HT-29 (cell line): ENCODE measurements around the gene DCLK3. TPM values are rescaled to one million over a fixed set of nuclear protein-coding genes. Genes with fewer than 3 reads are reported as not detected.

Source experiments
- DNase-seq: peaks from one replicate; pipeline ENCODE4 v3.0.0-alpha.2; 2015; ENCODE audit warnings: low spot score
- total RNA-seq: library from RNA; depleted of rRNA; stranded (reverse); fragments of >200 nt; shearing (Covaris generic); gene quantifications from 2 replicates; pipeline ENCODE4 v1.2.3, GENCODE V29; 2014; rRNA removed

The DCLK3 gene
- total RNA-seq: not detected in 2 replicates

DNA sequence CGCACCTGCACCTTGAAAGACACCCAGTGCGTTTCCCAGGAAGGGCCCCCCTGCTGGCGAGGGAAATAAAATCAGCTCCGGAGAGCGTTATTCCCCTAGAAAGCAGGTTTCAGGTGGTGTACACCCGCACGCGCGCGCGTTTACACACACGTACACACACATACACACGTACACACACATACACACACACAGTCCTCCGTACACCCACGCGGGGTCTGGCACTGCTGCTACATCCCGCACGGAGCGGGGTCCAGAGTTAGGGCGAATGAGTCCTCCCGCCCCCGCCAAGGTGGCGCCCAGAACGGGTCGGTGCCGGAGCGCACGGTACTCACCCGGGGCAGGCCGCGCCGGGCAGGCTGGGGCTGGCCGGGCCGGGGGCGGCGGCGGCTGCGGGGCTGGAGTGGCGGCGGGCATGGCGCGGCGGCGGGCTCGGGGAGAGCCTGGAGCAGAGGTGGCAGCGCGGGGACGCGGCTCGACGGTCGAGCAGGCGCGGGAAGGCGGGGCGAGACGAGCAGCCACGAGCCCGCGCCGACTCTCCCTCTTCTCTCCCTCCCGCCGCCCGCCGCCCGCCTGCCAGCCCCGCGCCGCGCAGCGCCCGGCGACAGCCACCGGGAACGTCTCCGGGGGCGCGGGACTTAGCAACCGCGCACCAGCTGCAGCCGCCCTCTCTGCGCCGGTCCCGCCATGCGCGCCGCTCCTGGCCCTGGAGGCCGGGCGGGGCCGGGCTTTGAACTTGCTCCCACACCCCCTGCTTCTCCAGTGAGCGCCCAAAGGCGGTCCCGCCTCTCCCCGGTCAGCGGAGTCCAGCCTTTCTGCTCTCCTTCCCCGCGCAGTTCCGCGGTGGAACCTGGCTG is at the start of gene DCLK3:
TSS of gene DCLK3 (minus strand) at position 704 of the 854 bp plus-strand sequence. CDS start at position 414, 290 bp downstream.
- DNase-seq: no peak

- DNase-seq: no peak
Observed at GRCh38 chr3:36813305-36813704, 49.0 kb upstream of the DCLK3 start.

DNA sequence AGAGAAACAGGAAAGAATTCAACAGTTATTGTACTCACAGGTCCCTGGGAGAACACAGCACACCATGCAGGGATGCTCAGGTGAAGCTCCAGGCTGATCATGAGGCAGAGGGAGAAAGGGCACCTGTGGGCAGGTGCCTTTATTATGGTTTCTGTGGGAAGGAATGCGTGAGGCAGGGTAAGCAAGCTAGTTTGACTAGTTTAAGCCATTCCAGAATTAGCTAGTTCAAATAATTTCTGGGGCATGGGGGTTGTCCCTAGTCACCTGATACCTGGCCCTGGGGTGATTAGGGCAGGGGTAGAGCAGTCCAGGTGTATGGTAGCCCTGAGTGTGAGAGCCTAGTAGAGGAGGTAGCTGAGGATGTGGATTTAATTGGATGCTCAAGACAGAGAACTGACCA is 47.9 kb upstream of the DCLK3 start:
- no peak for DNase-seq

- no peak for DNase-seq
Observed at GRCh38 chr3:36811768-36812167, 47.4 kb upstream of the DCLK3 start.

DNA sequence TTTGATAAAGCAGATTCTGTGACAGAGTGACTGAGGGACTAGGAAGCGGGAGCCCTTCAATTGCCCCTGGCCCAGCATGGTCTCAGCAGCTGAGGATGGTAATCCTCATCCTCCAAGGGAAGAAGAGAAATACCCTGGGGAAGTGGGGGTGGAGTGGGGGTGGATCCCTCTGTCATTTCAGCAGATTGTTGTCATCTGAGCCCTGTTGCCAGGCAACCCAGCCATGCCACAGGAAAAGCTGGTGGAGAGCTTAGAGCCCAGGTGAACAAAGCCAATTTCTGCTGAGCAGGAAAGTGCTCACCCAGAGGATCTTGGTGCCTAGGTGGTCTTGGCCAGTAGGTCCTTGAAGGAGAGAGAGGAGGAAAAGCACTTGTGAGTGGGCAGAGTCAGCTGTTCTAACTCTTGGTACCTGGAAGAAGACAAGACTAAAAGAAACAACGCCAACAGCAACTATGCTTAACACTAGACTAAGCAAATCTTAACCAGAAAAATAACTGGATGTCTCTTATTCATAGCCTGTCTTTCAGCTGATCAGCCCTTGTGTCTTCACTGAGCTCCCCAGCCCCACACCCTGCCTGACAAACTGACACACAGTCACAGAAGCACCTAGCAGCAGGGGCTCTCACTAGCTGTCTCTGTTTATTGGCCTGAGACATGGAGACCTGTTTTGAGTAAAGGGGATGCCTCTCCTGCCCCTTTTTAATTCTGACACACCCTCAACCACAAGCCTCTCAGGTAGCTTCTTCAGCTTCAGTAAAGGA is 40.1 kb upstream of the DCLK3 start:
- no peak for DNase-seq

GRCh38 chr3:36803091-36803791 is 38.9 kb upstream of the DCLK3 start:
- no peak for DNase-seq

GRCh38 chr3:36800533-36801116 is 36.3 kb upstream of the DCLK3 start:
- no peak for DNase-seq

- DNase-seq: no peak
Observed at GRCh38 chr3:36796881-36797280, 32.5 kb upstream of the DCLK3 start.

- DNase-seq: no peak
Observed at GRCh38 chr3:36796161-36796560, 31.8 kb upstream of the DCLK3 start.

DNA sequence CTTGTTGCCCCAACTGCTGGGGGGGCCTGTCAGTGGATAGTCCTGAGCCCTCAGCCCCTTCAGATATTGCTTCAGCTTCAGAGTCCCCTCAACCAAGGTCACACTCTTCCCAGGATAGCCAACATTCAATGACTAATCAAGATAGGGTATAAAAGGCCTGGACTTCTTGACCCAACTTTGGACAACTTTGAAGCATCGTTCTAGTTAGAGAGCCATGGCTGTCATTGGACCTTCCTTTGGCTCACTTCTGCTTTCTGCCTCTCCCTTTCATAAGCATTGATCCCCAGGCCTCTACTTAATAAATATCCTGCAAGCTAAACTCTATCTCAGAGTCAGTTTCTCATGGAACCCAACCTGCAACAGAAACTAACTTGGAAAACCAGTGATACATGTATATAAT is 31.3 kb upstream of the DCLK3 start:
- DNase-seq: no peak

DNA sequence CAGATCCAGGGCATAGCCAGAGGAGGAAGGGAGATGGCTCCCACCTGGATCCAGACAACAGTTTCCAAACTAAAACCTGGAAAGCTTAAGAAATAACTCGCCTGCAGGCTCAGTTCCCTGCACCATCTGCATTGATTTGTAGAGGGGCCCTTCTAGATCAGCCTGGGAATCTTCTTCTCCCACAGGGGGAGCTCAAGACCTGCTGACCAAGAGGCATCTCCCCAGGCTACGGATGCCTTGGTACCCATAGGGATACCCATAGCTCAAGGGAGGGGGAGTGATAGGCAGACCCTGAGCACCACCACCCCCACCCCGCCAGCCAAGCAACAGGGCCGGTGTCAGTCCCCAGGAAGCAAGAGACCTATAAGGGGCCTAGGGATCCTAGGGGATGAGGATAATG is 28.0 kb upstream of the DCLK3 start:
- DNase-seq: peak; percentile 30

DNA sequence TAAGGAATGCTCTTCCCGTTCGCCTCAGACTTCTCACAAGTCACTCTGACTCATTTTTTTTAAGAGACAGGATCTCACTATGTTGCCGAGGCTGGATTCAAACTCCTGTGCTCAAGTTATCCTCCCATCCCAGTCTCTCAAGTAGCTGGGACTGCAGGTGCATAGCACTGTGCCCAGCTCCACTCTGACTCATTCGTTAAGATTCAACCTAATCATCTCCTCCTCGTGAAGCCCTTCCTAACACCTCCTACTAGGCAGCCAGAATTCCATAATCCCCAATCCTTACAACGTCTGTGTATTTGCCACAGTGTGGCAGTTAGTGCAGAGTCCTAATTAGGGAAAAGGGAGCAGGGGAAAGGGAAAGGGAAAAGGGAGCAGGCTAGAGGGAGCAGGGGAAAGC is 26.4 kb upstream of the DCLK3 start:
- no peak for DNase-seq

- no peak for DNase-seq
Observed at GRCh38 chr3:36786921-36787890, 22.9 kb upstream of the DCLK3 start.

GRCh38 chr3:36784138-36784635 is 19.8 kb upstream of the DCLK3 start:
- no peak for DNase-seq

DNA sequence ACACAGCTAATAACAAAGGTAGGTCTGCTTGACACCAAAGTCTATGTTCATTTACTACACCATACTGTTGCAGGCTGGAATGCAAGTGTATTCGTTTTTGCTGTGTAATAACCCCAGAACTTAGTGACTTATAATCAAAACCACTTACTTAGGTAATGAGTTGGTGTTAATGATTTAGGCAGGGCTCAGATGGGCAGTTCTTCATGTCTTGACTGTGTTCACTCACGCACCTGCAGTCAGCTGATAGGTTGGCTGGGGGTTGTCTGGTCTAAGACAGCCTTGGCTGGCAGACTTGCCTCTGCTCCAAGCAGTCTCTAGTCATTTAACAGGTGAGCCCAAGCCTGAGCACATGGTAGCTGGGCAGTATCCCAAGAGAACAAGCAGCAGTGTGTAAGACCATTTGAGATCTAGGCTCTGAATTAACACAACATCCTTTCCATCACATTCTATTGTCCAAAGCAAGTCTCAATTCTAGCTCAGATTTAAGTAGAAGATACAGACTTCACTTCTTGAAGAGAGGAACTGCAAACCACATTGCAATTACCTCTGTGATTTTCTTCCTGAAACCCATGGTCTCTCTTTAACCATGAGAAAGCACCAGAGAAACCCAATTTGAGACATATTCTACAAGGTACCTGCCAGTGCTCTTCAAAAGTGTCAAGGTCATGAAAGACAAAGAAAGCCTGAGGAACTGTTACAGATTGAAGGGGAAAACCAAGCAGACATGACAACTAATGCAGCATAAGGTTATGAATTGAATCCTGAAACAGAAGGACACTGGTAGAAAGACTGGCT is 13.3 kb upstream of the DCLK3 start:
- DNase-seq: no peak

DNA sequence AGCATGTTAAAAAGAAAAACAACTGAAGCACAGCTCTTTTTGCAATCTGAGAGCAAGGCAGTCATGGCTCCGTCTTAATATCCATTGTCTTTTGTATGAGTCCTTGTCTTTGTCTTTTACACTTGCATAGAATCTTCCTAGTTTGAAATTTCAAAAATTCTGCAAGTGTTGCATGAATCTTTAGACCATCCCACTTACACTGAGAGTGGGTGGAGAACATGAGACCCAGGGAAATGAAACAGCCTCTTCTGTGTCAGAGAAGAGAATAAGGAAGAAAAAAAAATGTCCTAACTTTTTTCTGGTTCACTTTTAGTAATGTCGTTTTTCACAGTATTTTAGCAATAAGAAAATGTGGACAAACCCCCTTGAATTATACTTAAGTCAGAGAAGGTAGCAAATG is 12.1 kb upstream of the DCLK3 start:
- no peak for DNase-seq

DNA sequence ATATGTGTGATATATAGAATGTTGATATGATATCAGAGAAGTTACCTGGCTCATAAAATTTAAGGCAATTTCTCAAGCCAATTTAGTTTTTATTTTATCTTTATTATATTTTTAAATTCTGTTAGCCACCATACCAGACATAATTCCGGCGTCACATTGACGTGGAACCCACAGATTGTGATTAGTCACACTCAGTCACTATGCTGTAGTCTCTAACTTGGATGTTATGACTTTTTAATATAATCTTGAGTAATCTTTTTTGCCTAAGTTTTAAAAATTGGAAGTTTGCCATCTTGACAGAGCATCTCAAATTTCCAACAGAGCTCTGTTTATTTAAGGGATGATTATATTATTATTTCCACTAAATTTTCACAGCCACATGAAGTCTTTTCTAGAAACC is 9.7 kb upstream of the DCLK3 start:
- no peak for DNase-seq

- DNase-seq: no peak
Observed at GRCh38 chr3:36771931-36772330, 7.6 kb upstream of the DCLK3 start.

GRCh38 chr3:36769926-36770325 is 5.6 kb upstream of the DCLK3 start:
- DNase-seq: no peak

DNA sequence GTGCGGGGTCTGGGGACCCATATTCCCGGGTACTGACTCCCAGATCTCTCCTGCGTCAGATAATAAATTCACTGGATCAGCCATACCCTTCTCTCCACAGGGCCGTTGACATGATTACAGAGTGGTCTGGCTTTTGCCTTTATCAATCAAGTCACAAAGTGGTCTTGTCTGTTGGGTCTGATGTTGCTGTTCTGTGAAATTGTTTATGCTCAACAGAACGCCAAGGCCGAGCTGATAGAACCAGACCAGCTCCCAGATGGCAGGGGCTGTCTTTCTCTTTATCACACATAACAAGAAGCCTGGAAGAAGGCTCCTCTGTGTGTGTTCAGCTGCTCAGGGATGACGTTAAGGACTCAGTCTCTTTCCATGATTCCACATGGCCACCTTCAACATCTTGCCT is 751 bp upstream of the DCLK3 start:
- DNase-seq: no peak
